ENCODE measurements around the gene HSF5.

DNA sequence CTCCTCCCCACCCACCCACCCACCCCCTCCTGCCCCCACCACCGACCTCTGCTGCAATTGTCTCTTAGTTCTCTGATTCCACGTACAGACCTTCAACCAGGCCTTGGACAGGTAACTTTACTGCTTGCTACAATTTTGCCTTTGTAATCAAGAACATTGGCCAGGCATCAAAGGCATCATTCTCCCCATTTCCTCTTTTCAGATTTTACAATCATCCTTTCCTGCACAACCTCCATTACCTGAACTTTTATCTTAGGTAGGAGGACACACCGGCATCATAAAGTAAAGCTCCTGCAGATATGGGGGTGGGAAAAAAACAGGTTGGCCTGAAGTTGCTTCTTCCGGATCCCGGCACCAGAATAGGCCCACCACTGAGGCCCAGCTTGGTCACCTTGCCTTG is 110.5 kb downstream of the HSF5 start:
- TF ChIP-seq, protein P1, sequence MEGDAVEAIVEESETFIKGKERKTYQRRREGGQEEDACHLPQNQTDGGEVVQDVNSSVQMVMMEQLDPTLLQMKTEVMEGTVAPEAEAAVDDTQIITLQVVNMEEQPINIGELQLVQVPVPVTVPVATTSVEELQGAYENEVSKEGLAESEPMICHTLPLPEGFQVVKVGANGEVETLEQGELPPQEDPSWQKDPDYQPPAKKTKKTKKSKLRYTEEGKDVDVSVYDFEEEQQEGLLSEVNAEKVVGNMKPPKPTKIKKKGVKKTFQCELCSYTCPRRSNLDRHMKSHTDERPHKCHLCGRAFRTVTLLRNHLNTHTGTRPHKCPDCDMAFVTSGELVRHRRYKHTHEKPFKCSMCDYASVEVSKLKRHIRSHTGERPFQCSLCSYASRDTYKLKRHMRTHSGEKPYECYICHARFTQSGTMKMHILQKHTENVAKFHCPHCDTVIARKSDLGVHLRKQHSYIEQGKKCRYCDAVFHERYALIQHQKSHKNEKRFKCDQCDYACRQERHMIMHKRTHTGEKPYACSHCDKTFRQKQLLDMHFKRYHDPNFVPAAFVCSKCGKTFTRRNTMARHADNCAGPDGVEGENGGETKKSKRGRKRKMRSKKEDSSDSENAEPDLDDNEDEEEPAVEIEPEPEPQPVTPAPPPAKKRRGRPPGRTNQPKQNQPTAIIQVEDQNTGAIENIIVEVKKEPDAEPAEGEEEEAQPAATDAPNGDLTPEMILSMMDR (IDR thresholded peaks at IDR 0.05): no peak
- TF ChIP-seq POLR2A (IDR thresholded peaks at IDR 0.05; ENCODE audit: low read depth) (no peak), POLR2AphosphoS5 (IDR thresholded peaks at IDR 0.05) (no peak), EP300 (IDR thresholded peaks at IDR 0.05) (no peak)

Measured in esophagus muscularis mucosa (tissue), 4 donors.